Tibial nerve (tissue), 4 donors: Measurements from ENCODE around the gene GPR152. TPM values are rescaled to one million over a fixed set of nuclear protein-coding genes. Genes with fewer than 3 reads are reported as not detected.

Experiments
- DNase-seq, 2 donors: peaks; one replicate each; pipeline ENCODE4 v3.0.0-alpha.2; 2019; ENCODE audit warnings: low spot score in 2 of 2
- H3K27ac ChIP-seq, 4 donors: fragments of 200-600 bp; sonication (generic) in 3 of 4; one replicate each; pipeline ENCODE4 v1.5.1; 2017 to 2019; ENCODE audit warnings: mild to moderate bottlenecking in 1 of 4
- H3K27me3 ChIP-seq, 2 donors: fragments of 200-600 bp; sonication (generic) in 1 of 2; one replicate each; pipeline versions ENCODE4 v1.5.1 to v1.6.0; 2017 to 2019
- H3K36me3 ChIP-seq, 3 donors: fragments of 200-600 bp; sonication (generic); one replicate each; pipeline ENCODE4 v1.5.1; 2018 to 2019
- H3K4me1 ChIP-seq, 4 donors: fragments of 200-600 bp; sonication (generic) in 3 of 4; one replicate each; pipeline ENCODE4 v1.5.1; 2017 to 2019
- H3K4me3 ChIP-seq, 4 donors: fragments of 200-600 bp; sonication (generic) in 3 of 4; one replicate each; pipeline ENCODE4 v1.5.1; 2017 to 2019; ENCODE audit warnings: mild to moderate bottlenecking in 1 of 4, moderate library complexity in 1 of 4
- H3K9me3 ChIP-seq, 4 donors: fragments of 200-600 bp; sonication (generic) in 3 of 4; one replicate each; pipeline ENCODE4 v1.5.1; 2017 to 2019
- EP300 ChIP-seq, 2 donors: sonication (generic); formaldehyde crosslinking; IDR thresholded peaks; one replicate each; pipeline ENCODE4 v1.6.1; 2017; ENCODE audit warnings: antibody characterized with exemption in 2 of 2, mild to moderate bottlenecking in 1 of 2
- POLR2A ChIP-seq, 2 donors: fragments of 450-650 bp; IDR thresholded peaks; one replicate each; pipeline ENCODE4 v1.6.1; 2017; ENCODE audit warnings: antibody characterized with exemption in 2 of 2, mild to moderate bottlenecking in 2 of 2, moderate library complexity in 2 of 2
- WGBS, 2 donors: methylation state at CpG; one replicate each; pipeline ENCODE4 v1.1.5; 2018; 5-methylcytosine and 5-hydroxymethylcytosine counted together
- total RNA-seq, 4 donors: library from RNA; depleted of rRNA; stranded (reverse); fragments of >200 nt; gene quantifications; one replicate each; pipeline ENCODE4 v1.1.0, GENCODE V29; 2016
- TF ChIP-seq, protein P1 (sequence below), 5 experiments: fragments of 200-600 bp in 3 of 5; fragments of 450-650 bp in 2 of 5; sonication (generic) in 3 of 5; IDR thresholded peaks; one replicate each; pipeline ENCODE4 v1.5.1; 2016 to 2019; ENCODE audit warnings: antibody characterized with exemption in 5 of 5, mild to moderate bottlenecking in 3 of 5, moderate library complexity in 2 of 5

Gene GPR152
- total RNA-seq, 4 donors from 2014 or later = not detected

DNA sequence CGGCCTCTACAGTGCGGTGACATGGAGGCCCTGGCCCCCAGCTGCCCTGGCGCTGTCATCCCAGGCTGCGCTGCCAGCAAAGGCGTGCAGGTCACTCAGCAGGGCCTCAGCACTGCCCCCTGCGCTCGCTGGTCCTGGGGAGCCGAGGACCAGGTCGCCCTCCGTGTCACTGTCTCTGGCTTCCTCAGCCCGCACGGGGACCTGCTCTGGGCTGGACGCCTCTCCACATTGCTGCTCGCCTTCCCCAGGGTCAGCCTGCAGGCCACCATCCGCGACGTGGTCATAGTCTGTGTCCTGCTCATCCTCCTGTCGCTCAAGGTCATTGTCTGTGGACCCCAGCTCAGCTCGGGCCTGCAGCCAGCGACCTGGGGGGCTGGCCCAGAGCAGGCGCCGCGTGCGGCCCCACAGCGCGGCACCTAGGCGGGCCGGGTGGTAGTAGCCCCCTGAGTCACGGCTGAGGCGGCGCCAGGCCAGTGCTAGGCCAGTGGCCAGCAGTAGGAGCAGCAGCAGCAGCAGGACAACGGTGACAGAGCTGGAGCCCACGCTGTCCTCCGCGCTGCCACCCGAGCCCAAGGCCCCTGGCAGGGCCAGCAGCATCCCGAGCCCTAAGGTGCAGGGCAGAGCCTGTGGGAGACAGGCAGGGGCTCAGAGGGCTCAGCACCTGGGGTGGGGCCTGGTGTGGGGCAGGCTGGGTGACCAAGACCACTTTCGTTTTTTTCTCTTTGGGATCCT lies 16.6 kb downstream of the GPR152 start:
- Histone ChIP-seq H3K36me3 (peaks cover 0 to 99% (median 19%) of the 10 kb centered on the region in 3 donors), H3K9me3 (no peaks in the 10 kb centered on the region), H3K27ac (peak overlapping the region in 2 of 4 donors; percentile 40 to 45), H3K4me3 (peak overlapping the region in 1 of 4 donors; percentile 55), H3K27me3 (no peaks in the 10 kb centered on the region), H3K4me1 (peaks cover 0 to 36% (median 10%) of the 10 kb centered on the region in 4 donors)
- no peak for DNase-seq
- TF ChIP-seq, protein P1, sequence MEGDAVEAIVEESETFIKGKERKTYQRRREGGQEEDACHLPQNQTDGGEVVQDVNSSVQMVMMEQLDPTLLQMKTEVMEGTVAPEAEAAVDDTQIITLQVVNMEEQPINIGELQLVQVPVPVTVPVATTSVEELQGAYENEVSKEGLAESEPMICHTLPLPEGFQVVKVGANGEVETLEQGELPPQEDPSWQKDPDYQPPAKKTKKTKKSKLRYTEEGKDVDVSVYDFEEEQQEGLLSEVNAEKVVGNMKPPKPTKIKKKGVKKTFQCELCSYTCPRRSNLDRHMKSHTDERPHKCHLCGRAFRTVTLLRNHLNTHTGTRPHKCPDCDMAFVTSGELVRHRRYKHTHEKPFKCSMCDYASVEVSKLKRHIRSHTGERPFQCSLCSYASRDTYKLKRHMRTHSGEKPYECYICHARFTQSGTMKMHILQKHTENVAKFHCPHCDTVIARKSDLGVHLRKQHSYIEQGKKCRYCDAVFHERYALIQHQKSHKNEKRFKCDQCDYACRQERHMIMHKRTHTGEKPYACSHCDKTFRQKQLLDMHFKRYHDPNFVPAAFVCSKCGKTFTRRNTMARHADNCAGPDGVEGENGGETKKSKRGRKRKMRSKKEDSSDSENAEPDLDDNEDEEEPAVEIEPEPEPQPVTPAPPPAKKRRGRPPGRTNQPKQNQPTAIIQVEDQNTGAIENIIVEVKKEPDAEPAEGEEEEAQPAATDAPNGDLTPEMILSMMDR (IDR thresholded peaks at IDR 0.05) = no peak
- TF ChIP-seq POLR2A (IDR thresholded peaks at IDR 0.05) (no peak), EP300 (IDR thresholded peaks at IDR 0.05) (no peak)
- 87 to 88% methylated on average over 19 to 26 of the region's 38 CpGs for WGBS, 2 donors

DNA sequence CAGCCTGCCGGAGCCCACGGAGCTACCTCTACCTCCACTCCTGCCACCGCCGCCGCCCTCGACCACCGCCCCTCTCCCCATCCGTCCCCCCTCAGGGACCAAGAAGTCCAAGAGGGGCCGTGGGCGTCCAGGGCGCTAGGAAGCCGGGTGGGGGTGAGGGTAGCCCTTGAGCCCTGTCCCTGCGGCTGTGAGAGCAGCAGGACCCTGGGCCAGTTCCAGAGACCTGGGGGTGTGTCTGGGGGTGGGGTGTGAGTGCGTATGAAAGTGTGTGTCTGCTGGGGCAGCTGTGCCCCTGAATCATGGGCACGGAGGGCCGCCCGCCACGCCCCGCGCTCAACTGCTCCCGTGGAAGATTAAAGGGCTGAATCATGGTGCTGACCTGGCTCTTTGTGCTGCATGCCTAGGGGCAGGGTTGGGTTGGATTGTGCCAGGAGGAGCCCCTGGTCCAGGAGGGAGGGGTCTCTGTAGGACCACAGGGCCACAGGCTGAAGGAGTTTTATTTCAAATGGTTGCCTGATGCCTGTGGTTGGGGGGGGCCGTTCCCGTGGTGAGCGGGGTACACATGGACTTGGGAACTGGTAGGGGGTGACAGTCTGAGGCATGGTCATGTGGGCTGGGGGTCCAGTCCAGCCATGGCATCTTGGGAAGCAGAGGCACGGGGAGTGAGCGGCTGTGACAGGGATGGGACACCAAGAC lies 17.4 kb downstream of the GPR152 start:
- WGBS, 2 donors = 81 to 82% methylated on average over 26 of the region's 26 CpGs
- no peak for DNase-seq
- Histone ChIP-seq H3K27ac (peak overlapping the region in 1 of 4 donors; percentile 40), H3K9me3 (no peaks in the 10 kb centered on the region), H3K4me1 (peaks cover 0 to 31% (median 10%) of the 10 kb centered on the region in 4 donors), H3K4me3 (no peak overlapping the region), H3K27me3 (no peaks in the 10 kb centered on the region), H3K36me3 (peaks cover 0 to 97% (median 19%) of the 10 kb centered on the region in 3 donors)
- no peak for TF ChIP-seq POLR2A (IDR thresholded peaks at IDR 0.05)
- TF ChIP-seq, protein P1 (IDR thresholded peaks at IDR 0.05) = no peak

DNA sequence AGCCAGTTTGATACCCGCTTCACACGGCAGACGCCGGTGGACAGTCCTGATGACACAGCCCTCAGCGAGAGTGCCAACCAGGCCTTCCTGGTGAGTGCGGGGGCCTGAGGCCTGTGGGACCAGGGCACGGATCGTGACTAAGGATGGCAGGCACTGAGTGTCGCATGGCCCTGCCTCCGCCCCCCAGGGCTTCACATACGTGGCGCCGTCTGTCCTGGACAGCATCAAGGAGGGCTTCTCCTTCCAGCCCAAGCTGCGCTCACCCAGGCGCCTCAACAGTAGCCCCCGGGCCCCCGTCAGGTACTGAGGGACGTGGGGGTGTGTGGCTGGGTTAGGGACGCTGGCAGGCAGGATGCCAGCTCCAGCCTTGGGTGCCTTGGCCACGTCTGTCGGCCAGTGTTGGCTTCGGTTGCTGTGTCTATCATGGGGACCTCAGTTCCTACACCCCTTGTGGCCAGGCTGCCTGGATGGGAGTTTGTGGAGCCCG lies 18.1 kb downstream of the GPR152 start:
- WGBS, 2 donors = 79 to 100% methylated on average over 1 to 18 of the region's 23 CpGs
- no peak for DNase-seq
- TF ChIP-seq, protein P1 (IDR thresholded peaks at IDR 0.05) = no peak
- no peak for TF ChIP-seq EP300 (IDR thresholded peaks at IDR 0.05)
- Histone ChIP-seq H3K4me1 (peaks cover 0 to 31% (median 9%) of the 10 kb centered on the region in 4 donors), H3K27me3 (no peaks in the 10 kb centered on the region), H3K27ac (no peak overlapping the region), H3K36me3 (peaks cover 0 to 97% (median 19%) of the 10 kb centered on the region in 3 donors), H3K9me3 (no peaks in the 10 kb centered on the region), H3K4me3 (no peak overlapping the region)

DNA sequence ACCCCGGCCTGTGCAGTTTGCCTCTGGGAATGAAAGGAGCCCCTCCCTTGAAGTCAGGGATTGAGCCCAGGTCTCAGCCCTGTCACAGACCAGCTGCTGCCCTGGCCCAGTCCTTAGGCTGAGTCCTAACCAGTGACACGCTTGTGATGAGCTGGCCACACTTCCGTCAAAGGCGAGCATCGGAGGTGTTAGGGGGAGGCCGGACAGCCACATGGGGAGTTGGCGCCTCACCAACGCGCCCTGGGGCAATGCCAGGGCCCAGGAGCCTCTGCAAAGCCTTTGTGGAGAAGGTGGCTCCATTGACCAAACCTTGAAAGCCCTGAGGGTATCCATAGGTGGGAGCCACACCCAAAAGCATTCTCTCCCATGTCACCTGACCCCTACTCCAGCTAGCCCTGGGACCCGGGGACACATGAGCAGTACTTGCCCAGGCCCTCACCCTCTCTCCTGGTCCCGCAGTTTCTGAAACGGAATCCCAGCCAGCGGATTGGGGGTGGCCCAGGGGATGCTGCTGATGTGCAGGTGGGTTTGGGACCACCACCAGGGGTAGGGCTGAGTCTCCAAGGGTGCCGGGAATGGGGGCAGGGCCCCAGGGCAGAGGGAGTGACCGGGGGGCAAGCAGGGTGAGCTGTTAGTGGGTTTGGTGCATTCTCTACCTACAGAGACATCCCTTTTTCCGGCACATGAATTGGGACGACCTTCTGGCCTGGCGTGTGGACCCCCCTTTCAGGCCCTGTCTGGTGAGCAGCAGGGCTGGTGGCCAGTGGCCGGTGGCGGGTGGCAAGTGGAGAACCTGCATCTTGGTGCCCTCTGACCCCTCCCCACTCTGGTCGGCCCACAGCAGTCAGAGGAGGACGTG lies 18.8 kb downstream of the GPR152 start:
- no peak overlapping the region for H3K4me3 ChIP-seq
- H3K36me3 ChIP-seq = peaks cover 0 to 91% (median 19%) of the 10 kb centered on the region in 3 donors
- no peaks in the 10 kb centered on the region for H3K9me3 ChIP-seq
- no peak for TF ChIP-seq EP300 (IDR thresholded peaks at IDR 0.05)
- TF ChIP-seq POLR2A (IDR thresholded peaks at IDR 0.05) = no peak
- TF ChIP-seq, protein P1 (IDR thresholded peaks at IDR 0.05) = no peak
- DNase-seq = no peak
- 84 to 85% methylated on average over 12 to 16 of the region's 22 CpGs for whole genome bisulfite sequencing, 2 donors
- H3K27me3 ChIP-seq = no peaks in the 10 kb centered on the region
- H3K27ac ChIP-seq = no peak overlapping the region
- peaks cover 0 to 34% (median 12%) of the 10 kb centered on the region in 4 donors for H3K4me1 ChIP-seq
